Measurements from ENCODE around the gene SFXN3. TPM values are rescaled to one million over a fixed set of nuclear protein-coding genes. Genes with fewer than 3 reads are reported as not detected.

The SFXN3 gene
- total RNA-seq, 1 experiment from 2014 or later: 2.8 TPM

DNA sequence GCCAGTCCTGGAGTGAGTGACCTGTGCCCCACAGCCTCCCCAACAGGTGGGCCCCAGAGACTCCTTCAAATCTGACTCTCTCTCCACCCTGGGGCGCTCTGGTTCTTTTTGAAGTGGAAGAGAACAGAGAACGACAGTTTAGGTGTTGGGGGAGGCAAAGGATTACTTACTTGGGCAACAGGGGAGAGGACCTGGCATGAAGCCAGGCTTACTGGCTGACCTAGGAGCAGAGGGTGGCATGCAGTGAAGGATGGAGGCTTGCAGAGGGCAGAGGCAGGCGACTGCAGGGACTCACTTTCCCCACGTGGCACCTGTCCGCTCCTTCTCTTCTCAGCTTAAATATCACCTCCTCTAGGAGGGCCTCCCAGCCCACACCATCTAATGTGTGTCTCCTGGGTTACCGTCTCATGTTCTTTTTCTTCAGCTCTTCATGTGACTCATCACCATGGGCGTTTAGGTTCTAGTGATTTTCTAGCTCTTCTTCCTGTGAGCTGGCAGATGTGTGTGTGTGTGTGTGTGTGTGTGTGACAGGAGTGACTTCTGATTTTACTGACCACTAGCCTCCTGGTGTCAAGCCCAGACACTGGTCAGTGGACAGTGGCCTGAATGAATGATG lies 16.0 kb upstream of the SFXN3 start:
- no CpG with 5 or more reads among the region's 7 CpGs for WGBS (ENCODE audit: extremely low coverage, insufficient read length, low lambda C conversion rate)

More for the DNA sequence above, 16.0 kb upstream of the SFXN3 start:
- H3T11ph ChIP-seq (ENCODE audit: low read length): no peak overlapping the region
- no peak overlapping the region for H3K4ac ChIP-seq (ENCODE audit: low read depth, low read length)
- H3K4me2 ChIP-seq (ENCODE audit: insufficient read depth, insufficient read length, low read length): no peak overlapping the region
- H3K56ac ChIP-seq (ENCODE audit: insufficient read length, low read depth, low read length): no peak overlapping the region
- H2BK12ac ChIP-seq (ENCODE audit: insufficient read length, low read depth, low read length): no peak overlapping the region
- H3K4me3 Mint-ChIP-seq: no peak overlapping the region
- peaks cover 10% of the 10 kb centered on the region for H3K23me2 ChIP-seq (ENCODE audit: insufficient read length, low read depth, low read length, poor library complexity, severe bottlenecking)
- H4K5ac ChIP-seq (ENCODE audit: insufficient read length, low read depth, low read length): no peak overlapping the region
- no peak overlapping the region for H2AK5ac ChIP-seq (ENCODE audit: insufficient read length, low read length)
- H3K36me3 Mint-ChIP-seq (ENCODE audit: insufficient read depth in 1 of 3, low read depth in 3 of 3): no peaks in the 10 kb centered on the region
- no peak overlapping the region for H3K23ac ChIP-seq (ENCODE audit: insufficient read length, low read depth, low read length)
- no peaks in the 10 kb centered on the region for H3K79me1 ChIP-seq (ENCODE audit: insufficient read depth, low read depth, low read length, poor library complexity, severe bottlenecking)
- no peak overlapping the region for H3K27ac Mint-ChIP-seq
- no peaks in the 10 kb centered on the region; a peak in 1 of 5 replicates for H3K9me3 Mint-ChIP-seq
- H3K4me1 ChIP-seq (ENCODE audit: insufficient read depth, low read length): no peaks in the 10 kb centered on the region
- TF ChIP-seq, protein P1, sequence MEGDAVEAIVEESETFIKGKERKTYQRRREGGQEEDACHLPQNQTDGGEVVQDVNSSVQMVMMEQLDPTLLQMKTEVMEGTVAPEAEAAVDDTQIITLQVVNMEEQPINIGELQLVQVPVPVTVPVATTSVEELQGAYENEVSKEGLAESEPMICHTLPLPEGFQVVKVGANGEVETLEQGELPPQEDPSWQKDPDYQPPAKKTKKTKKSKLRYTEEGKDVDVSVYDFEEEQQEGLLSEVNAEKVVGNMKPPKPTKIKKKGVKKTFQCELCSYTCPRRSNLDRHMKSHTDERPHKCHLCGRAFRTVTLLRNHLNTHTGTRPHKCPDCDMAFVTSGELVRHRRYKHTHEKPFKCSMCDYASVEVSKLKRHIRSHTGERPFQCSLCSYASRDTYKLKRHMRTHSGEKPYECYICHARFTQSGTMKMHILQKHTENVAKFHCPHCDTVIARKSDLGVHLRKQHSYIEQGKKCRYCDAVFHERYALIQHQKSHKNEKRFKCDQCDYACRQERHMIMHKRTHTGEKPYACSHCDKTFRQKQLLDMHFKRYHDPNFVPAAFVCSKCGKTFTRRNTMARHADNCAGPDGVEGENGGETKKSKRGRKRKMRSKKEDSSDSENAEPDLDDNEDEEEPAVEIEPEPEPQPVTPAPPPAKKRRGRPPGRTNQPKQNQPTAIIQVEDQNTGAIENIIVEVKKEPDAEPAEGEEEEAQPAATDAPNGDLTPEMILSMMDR (conservative IDR thresholded peaks at IDR 0.05): no peak
- no peak overlapping the region for H2BK15ac ChIP-seq (ENCODE audit: low read depth, low read length)
- H4K91ac ChIP-seq (ENCODE audit: insufficient read length, low read depth, low read length): no peak overlapping the region
- H3K9me3 ChIP-seq (ENCODE audit: control insufficient read depth, low read depth, low read length): no peaks in the 10 kb centered on the region
- no peak overlapping the region for H3K9ac ChIP-seq (ENCODE audit: extremely low read depth, insufficient read length, low read length)
- no peak overlapping the region for H3K18ac ChIP-seq (ENCODE audit: insufficient read length, low read depth, low read length)
- peaks cover 26 to 40% of the 10 kb centered on the region in 2 experiments for H3K4me1 Mint-ChIP-seq
- H2BK20ac ChIP-seq (ENCODE audit: low read depth, low read length, poor library complexity, severe bottlenecking): no peak overlapping the region
- peaks cover 17% of the 10 kb centered on the region; the same call in 1 of the 2 replicates for H3K27me3 ChIP-seq (ENCODE audit: insufficient read depth, low read length)
- no peak overlapping the region for H3K14ac ChIP-seq (ENCODE audit: insufficient read depth, low read length)
- DNase-seq: no peak
- no peak overlapping the region for H4K8ac ChIP-seq (replicated peaks; ENCODE audit: insufficient read length, low read depth, low read length)
- peaks cover 63% of the 10 kb centered on the region for H3K27me3 Mint-ChIP-seq (ENCODE audit: low read depth)
- no peak overlapping the region for H2AFZ ChIP-seq (ENCODE audit: low read length)
- H4K20me1 ChIP-seq (ENCODE audit: control insufficient read depth, insufficient read depth, insufficient read length): no peaks in the 10 kb centered on the region
- no peak overlapping the region for H3K27ac ChIP-seq (ENCODE audit: insufficient read length, low read depth, low read length)
- H2BK120ac ChIP-seq (ENCODE audit: low read depth, low read length, poor library complexity, severe bottlenecking): no peak overlapping the region
- no peak overlapping the region for H2BK5ac ChIP-seq (ENCODE audit: insufficient read length, low read length)
- no peaks in the 10 kb centered on the region for H3K79me2 ChIP-seq (ENCODE audit: insufficient read depth, low read length)

Data from H9 (cell line).